ENCODE data around the gene PADI3. TPM values are rescaled to one million over a fixed set of nuclear protein-coding genes. Genes with fewer than 3 reads are reported as not detected.

The PADI3 gene
- total and polyA plus RNA-seq, 2 experiments from 2014 or later, result 0.37 to 0.80 TPM

GRCh38 chr1:17204546-17205440, 44.1 kb upstream of the PADI3 start, which contains the start of gene PADI1 (continued):
- TF ChIP-seq EZH2 (IDR thresholded peaks at IDR 0.05; ENCODE audit: low read depth, unreplicated experiment) (no peak), ZNF114 (CRISPR knock-in tag; IDR thresholded peaks at IDR 0.05) (no peak), NANOG (IDR thresholded peaks at IDR 0.05; ENCODE audit: borderline replicate concordance) (no peak)
- TF ChIP-seq, protein P1, sequence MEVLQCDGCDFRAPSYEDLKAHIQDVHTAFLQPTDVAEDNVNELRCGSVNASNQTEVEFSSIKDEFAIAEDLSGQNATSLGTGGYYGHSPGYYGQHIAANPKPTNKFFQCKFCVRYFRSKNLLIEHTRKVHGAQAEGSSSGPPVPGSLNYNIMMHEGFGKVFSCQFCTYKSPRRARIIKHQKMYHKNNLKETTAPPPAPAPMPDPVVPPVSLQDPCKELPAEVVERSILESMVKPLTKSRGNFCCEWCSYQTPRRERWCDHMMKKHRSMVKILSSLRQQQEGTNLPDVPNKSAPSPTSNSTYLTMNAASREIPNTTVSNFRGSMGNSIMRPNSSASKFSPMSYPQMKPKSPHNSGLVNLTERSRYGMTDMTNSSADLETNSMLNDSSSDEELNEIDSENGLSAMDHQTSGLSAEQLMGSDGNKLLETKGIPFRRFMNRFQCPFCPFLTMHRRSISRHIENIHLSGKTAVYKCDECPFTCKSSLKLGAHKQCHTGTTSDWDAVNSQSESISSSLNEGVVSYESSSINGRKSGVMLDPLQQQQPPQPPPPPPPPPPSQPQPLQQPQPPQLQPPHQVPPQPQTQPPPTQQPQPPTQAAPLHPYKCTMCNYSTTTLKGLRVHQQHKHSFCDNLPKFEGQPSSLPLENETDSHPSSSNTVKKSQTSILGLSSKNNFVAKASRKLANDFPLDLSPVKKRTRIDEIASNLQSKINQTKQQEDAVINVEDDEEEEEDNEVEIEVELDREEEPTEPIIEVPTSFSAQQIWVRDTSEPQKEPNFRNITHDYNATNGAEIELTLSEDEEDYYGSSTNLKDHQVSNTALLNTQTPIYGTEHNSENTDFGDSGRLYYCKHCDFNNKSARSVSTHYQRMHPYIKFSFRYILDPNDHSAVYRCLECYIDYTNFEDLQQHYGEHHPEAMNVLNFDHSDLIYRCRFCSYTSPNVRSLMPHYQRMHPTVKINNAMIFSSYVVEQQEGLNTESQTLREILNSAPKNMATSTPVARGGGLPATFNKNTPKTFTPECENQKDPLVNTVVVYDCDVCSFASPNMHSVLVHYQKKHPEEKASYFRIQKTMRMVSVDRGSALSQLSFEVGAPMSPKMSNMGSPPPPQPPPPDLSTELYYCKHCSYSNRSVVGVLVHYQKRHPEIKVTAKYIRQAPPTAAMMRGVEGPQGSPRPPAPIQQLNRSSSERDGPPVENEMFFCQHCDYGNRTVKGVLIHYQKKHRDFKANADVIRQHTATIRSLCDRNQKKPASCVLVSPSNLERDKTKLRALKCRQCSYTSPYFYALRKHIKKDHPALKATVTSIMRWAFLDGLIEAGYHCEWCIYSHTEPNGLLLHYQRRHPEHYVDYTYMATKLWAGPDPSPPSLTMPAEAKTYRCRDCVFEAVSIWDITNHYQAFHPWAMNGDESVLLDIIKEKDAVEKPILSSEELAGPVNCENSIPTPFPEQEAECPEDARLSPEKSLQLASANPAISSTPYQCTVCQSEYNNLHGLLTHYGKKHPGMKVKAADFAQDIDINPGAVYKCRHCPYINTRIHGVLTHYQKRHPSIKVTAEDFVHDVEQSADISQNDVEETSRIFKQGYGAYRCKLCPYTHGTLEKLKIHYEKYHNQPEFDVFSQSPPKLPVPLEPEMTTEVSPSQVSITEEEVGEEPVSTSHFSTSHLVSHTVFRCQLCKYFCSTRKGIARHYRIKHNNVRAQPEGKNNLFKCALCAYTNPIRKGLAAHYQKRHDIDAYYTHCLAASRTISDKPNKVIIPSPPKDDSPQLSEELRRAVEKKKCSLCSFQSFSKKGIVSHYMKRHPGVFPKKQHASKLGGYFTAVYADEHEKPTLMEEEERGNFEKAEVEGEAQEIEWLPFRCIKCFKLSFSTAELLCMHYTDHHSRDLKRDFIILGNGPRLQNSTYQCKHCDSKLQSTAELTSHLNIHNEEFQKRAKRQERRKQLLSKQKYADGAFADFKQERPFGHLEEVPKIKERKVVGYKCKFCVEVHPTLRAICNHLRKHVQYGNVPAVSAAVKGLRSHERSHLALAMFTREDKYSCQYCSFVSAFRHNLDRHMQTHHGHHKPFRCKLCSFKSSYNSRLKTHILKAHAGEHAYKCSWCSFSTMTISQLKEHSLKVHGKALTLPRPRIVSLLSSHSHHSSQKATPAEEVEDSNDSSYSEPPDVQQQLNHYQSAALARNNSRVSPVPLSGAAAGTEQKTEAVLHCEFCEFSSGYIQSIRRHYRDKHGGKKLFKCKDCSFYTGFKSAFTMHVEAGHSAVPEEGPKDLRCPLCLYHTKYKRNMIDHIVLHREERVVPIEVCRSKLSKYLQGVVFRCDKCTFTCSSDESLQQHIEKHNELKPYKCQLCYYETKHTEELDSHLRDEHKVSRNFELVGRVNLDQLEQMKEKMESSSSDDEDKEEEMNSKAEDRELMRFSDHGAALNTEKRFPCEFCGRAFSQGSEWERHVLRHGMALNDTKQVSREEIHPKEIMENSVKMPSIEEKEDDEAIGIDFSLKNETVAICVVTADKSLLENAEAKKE (CRISPR knock-in tag; IDR thresholded peaks at IDR 0.05), result no peak

- H3K36me3 Mint-ChIP-seq (ENCODE audit: low read depth), result no peaks in the 10 kb centered on the region
- TF ChIP-seq, protein P1 (CRISPR knock-in tag; IDR thresholded peaks at IDR 0.05), result no peak
- TF ChIP-seq ZNF331 (CRISPR knock-in tag; IDR thresholded peaks at IDR 0.05; ENCODE audit: low read depth) (no peak), POLR2AphosphoS5 (IDR thresholded peaks at IDR 0.05; ENCODE audit: low read depth) (no peak)
These were observed 43.2 kb upstream of the PADI3 start for GRCh38 chr1:17205652-17206051.

More at GRCh38 chr1:17205652-17206051, 43.2 kb upstream of the PADI3 start:
- Mint-ChIP-seq H3K4me1 (peaks cover 8% of the 10 kb centered on the region), H3K9me3 (no peaks in the 10 kb centered on the region; the same call in 2 of the 3 replicates), H3K27ac (no peak overlapping the region), H3K4me3 (no peak overlapping the region), H3K27me3 (ENCODE audit: insufficient read depth, low read depth, poor library complexity) (peaks cover 4% of the 10 kb centered on the region)
- no peaks in the 10 kb centered on the region for H3K9me2 ChIP-seq (ENCODE audit: insufficient read depth)
- no peak overlapping the region for H3K27ac ChIP-seq (ENCODE audit: low read depth)
- H3K27me3 ChIP-seq (ENCODE audit: insufficient read depth), result no peaks in the 10 kb centered on the region
- no peak overlapping the region for H2AFZ ChIP-seq
- H3K4me1 ChIP-seq (ENCODE audit: insufficient read depth), result no peaks in the 10 kb centered on the region
- no peak overlapping the region for H3K4me2 ChIP-seq
- DNase-seq (ENCODE audit: low spot score), result no peak
- no peaks in the 10 kb centered on the region for H3K36me3 ChIP-seq (ENCODE audit: insufficient read depth)
- H3F3A ChIP-seq (replicated peaks; ENCODE audit: low read depth), result no peaks in the 10 kb centered on the region
- no peaks in the 10 kb centered on the region for H3K79me2 ChIP-seq (replicated peaks; ENCODE audit: insufficient read depth)
- ATAC-seq, result no peak
- H4K20me1 ChIP-seq (replicated peaks; ENCODE audit: insufficient read depth), result no peaks in the 10 kb centered on the region
- no peak overlapping the region for H3K4me3 ChIP-seq

All from GM23338 (cell line).